Fibroblast of skin of scalp (primary cell): ENCODE results near the gene LSM3.

ENCODE experiments used
- DNase-seq: peaks from one replicate; pipeline ENCODE4 v3.0.0-alpha.2; 2013

The LSM3 gene

DNA sequence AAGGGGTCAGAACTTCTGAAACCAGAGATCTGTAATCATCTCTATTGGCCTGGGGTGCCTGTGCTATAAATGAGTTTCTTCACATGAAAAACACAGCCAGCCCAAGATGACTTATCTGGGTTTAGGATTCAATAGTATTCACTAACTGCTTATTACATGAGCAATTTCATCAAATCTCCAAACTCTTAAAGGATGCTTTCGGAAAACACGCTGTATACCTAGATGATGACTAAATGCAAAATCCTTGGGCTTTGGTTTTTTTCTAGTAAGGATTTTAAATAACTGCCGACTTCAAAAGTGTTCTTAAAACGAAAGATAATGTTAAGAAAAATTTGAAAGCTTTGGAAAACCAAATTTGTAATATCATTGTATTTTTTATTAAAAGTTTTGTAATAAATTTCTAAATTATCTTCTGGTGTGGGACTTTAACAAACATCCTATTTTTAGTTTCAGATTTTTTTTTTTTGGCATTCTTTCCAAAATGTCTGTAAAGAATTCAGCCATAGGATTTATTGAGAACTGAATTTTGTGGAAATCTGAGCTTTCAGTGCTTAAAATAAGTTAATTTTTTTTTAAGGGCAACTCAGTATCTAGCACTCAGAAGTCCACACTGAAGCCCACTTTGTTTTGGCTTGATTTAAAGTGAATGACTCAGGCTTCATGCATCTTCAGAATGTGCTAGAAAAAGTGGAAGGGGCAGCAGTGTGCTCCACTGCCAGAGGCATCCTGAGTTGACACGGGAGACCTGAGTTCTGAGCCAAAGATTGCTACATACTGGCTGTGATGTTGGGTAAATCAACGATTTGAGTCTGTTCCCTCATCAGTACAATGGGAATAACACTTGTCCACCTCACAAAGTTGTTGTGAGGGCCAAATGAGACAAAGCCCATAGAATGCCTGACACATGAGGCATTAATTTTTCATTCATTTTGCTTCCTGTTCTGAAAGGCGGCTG is 35.1 kb upstream of the LSM3 start:
- DNase-seq: peak; percentile 94

DNA sequence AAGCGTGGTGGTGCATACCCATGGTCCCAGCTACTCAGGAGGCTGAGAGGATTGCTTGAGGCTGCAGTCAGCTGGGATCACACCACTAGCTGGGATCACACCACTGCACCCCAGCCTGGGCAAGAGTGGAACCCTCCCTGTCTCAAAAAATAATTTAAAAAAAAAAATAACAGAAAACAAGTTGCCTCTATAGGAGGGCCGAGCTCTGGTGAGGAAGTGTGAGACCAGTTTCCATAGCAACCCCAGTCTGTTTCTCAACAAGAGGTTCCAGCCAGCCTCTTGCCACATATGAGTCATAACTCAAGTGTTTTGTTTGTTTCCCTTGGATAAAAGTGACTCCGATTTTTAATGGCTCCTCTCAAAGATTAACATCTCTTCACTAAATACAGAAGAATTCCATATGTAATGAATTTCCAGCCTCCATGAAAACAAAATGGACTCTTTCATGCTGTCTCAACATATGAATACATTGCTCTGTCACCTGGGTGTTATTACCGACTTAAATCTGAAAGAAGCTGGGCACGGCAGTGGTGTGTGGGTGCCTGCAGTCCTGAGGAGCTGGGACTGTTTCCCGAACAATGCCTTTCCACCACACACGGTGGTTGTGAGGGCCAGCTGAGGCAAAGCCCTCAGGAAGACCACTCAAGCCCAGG is 34.1 kb upstream of the LSM3 start:
- peak; percentile 98 for DNase-seq

DNA sequence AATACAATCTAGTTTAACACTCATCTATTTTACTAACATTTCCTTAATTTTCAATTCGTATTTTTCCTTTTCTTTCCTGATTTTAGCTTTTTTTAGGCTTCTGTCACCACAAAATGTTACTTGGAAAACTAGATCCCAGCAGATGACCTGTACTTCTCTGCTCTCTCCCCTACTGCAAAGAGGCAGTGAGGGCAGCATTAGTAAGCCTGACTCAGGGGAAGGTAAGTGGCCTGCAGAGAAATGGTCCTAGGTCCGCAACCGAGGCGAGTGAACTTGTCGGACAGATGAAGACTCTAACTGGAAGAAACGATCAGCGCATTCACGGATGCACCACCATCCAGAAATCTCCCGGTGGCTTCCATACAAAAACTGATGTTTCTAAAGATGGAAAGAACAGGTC is 33.4 kb upstream of the LSM3 start:
- DNase-seq: no peak

DNA sequence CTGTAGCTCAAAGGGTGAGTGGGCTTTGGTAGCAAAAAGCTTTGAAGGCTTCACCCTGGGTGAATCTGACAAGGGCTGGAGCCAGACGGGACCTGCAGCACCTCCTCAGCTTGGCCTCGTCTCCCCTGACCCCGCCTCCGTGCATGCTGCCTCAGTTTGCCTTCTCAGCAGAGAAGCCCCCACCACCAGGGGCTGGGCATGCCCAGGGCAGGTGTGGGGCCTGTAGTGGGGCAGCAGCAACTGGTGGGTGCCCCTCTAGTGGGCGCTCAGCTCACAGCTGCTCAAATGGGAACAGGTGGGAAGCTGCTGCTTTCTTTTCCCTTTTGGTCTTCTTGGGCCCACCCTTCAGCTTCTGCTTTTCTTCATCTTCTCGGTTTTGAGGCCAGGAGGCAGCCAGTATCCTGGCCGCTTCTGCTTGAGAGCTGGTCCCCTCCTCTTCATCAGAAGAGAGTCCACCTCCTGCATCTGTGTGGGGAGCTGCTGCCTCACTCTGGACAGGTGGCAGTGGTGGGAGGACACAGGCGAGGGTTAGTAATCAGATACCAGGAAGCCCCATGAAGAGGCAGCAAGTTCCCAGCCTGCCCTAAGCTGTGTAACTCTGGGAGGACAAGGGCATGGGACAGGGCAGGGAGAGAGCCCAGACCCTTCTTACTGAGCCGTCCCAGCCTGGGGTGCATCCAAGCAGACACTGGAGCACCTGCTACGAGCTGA is 32.8 kb upstream of the LSM3 start:
- DNase-seq: no peak

DNA sequence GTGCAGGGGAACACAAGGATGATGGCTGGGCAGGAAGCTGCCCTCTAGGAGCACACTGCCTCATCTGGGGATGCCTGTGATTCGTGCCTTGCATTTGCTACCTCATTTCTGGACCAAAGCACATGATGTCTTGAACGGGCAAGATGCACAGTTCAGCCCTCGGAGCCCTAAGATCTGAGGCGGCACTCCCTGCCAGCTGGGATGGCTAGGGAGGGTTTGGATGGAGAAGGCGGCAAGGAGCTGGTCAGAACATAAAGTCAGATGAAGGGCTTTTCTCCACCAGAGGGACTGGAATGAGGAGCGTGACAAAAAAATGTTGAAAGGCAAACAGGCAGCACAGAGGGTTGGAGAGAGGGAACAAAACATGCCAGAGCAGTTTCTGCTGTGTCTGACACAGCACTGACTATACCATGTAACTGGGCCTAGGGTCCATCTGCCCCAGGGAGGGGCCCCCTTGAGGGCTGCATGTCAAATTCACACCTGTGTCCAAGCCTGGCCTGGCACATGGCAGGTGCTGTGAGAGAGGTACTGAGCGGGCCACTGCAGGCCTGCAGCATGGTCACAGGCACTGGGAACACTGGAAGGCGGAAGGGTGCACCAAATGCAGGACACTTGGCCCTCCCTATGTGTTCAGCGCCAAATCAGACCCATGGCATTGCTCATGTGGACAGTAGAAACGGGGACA is 32.1 kb upstream of the LSM3 start:
- no peak for DNase-seq

DNA sequence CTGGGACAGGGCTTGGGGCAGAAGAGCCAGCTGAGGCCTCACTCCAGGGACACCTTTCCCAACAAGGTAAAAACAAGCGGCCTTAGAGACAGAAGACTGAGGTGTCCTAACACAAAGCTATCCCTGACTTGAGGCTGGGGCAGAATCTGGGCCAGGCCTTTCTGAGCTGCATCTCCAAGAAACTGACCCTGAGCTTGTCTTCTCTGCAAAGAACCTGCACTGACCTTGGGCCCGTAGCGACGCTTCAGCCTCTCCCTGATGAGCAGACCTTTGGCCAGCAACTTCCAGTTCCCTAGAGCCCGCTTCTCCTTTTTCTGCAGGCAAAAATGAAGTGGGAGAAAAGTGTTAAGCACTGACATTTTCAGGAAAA is 31.6 kb upstream of the LSM3 start:
- no peak for DNase-seq

DNA sequence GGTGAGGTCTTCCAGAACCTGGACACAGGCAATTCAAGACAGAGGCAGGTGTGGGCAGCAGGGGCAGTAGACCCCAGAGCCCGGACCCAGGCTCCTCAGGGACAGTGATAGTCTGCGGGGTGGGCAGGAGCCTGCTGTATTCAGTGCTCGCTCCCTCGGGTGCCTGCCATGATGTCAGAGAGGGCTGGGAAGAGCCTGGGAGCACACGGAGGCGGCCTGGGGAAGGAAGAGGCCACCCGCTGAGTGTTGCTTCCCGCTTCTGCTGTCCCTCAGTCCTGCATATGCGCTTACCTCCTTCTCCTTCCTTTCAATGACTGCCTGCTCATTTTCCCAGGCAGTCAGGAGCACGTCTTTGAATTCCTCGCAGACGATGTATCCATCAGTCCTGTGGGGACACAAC is 31.0 kb upstream of the LSM3 start:
- DNase-seq: no peak

DNA sequence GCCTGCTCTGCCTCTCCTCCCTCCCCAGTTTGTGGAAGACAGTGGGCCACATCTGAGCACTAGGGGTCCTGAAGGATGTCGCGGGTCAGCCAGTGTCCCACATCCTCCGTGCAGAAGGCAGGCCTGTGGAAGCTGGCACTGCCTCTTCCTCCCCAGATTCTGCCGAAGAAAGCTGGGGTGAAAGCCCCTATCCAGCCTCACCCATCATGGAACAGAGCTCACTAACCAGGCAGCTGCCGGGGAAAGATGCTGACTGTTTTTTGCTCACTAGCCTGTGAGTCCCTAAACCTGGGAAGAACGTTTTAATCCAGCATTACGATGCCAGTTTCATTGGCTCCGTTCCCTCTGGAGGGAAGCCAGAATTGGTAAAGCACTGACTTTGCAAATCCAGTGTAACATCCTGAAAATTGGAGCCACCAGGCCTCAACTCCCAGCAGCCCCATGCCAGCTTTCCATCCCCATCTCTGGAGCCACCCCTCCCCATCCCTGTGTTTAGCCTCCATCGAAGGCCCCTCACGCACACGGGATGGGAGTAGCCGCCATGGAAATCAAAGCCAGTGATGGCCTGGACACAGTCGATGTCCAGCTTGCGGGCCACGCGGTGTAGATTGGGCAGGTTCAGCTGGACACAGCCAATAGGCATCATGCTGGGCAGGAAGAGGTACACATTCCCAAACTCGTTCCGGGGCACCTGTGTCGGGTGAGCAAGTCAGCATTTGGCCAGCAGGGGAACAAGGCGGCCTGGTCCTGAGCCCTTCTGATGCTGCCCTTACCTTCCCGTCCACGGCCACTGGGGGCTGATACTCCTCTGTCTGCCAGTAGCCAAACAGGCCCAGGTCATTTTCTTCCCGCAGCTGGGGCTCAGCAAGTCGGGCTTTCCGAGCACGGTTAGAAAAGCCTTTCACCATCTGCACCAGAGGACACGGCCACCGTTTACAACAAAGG is 30.3 kb upstream of the LSM3 start:
- no peak for DNase-seq

DNA sequence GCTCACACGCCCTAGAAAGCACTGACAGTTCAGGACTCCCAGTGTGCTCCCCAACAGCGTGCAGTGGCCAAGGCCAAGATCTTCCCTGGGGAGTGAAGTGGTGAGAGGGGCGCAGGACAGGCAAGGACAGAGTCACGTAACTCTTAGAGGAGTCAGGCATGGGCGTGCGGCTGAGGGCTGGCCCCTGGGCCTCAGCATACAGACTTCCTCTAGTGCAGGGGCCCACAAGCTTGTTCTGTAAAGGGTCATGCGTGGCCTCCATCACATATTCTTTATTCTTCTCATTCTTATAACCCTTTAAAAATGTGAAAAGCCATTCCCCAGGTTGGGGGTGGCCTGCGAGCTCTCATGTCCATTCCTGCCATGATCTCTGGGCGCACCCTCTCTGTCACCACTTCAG is 28.5 kb upstream of the LSM3 start:
- no peak for DNase-seq

DNA sequence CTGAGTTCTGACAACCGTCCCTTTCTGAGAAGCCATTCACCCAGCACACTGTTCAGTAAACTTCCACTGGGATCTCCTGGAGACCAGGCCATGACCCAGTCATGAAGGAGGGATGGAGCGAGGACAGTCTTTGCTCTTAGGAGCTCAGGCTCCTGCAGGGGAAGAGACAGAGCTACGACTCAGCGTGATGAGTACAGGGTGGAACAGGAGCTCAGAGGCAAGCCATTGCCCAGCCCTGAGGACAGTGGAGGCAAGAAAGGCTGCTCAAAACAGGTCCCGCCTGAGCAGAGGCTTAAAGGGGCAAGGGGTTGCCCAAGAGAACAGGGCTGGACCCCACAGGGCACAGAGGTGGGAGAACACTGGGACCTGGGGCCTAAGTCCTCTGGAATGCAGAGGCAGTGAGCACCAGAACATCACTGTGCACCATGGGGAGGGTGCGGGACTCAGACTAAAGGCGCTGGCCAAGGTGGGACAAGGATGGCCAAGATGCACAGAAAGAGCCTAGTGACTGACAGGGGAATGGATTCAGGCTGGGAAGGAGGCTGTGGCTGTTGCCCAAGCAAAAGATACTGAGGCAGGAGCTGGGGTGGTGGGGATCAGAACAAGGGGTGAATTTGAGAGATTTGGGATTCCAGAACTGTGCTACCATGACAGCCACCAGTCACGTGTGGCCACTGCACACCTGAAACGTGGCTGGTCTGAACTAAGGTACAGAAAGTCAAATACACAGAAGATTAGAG is 28.0 kb upstream of the LSM3 start:
- no peak for DNase-seq

DNA sequence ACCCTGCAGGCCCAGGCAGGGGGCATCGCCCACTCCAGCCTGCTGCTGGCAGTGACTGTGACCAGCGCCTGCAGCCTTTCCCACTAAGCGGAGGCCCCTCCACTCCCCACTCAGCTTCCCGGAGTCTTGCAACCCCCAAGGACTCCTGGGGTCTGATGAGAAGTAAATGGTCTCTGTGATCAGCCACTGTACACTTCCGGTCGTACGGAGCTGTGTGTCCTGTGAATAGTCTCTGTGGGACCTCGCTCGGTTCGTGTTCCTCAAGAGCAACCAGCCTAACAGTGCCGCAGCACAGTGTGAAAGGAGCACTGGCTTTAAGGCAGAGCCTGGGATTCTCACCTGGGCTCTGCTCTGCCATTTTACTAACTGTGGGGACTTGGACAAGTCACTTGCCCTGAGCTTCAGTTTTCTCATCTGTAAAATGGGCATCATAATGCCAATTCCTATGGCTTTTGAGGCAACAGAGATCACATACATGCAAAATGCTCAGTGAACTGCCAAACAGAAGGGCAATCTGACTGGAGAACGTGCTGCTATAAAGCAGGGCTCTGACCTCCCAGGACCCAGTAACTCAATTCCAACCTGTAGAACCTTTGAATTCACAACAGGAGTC is 27.0 kb upstream of the LSM3 start:
- no peak for DNase-seq

DNA sequence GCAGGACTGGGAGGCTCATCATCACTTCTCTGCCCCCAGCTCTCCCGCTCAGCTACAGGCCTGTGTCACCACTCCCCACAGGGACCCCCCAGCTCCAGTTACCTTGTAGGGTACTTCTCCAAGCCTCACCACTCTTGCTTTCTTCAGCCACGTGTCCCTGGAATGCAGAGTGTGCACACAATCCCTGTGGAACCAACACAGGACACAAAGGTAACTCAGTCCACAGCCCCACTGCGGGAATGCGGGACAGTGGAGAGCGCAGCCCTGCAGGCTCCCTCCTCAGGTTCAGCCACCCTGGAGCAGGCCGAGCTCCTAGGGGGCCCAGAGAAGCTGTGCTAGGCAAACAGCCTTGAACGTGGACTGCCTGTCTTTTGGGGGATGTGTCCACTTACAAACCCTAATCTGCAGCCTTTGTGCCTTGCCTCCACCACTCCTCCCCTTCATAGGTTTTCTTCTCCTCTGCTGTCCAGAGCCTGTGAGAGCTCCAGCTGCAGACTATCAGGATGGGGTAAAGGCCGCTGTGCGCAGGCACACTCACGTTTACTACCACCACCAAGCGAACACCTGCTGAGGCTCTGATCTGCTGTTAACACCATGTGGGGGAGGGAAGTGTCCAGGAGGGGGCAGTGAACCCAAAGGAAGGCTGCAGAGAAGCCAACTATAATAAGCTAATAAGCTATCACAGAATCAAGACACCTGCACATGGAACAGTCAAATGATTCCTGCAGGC is 26.2 kb upstream of the LSM3 start:
- DNase-seq: no peak

DNA sequence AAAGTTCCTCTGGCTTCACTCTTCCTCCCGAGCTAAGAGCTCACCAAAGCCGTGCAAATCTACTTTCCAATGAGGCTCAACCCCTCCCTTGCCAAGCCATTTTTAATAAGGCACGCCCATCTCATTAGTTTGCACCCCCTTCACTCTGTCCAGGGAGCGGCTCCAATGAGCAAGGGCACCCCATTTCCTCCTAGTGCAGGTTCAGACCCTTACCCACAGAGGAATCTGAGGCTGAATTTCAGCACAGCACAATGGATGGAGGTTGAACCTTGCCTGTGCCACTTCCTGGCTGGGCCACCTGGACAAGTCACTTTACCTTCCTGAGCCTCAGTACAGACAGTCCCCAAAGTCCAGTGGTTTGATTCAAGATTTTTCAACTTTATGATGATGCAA is 25.7 kb upstream of the LSM3 start:
- no peak for DNase-seq

DNA sequence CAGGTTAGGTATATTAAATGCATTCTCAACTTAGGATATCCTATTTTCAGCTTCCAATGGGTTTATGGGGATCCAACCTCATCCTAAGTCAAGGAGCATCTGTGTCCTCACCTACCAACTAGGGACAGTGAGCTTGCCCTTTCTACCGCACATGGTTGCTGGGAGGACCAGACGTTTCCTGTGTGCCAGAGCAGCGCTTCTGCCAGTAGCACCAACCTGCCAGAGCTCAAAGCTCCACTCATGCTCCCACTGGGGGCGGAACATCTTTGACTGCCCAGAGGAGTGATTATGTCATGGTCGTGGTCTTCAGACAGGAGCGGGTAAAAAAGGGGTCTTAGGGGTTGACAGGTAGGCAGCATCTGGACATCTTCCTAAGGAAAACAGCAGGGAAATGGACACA is 25.0 kb upstream of the LSM3 start:
- DNase-seq: no peak

DNA sequence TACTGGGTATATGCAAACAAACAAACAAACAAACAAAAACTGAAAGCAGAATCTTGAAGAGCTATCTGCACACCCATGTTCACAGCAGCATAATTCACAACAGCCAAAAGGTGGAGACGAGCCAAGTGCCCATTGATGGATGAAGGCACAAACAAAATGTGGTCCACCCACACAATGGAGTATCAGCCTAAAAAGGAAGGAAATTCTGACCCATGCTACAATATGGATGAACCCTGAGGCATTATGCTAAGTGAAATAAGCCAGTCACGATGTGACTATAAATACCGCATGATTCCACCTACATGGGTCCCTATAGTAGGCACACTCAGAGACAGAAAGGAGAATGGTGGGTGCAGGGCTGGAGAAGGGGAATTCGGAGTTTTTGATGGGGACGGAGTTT is 24.3 kb upstream of the LSM3 start:
- DNase-seq: no peak

DNA sequence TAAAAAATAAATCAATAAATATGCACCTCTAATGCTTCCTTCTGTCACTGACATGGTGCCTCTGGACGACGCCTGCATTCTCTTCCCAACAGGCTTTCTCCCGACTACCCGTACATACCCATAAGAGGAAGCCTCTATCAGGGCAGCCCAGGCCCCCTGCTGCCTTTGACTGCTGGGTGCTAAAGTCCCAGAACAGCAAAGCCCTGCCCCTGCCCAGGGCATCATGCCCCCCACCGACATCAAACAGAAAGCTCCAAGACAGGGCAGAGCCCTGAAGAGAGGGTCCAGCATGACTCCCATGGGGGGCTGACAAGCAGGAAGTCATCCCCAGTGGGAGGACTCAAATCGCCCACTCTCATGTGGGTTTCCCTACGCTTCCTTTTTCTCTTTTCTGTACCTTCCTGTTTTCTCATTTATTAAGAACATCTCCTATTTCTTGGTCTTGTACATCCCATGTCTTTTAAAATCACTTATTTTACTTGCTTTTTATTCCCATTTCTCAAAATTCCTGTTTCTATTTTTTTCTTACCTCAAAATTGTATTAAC is 23.6 kb upstream of the LSM3 start:
- DNase-seq: no peak

DNA sequence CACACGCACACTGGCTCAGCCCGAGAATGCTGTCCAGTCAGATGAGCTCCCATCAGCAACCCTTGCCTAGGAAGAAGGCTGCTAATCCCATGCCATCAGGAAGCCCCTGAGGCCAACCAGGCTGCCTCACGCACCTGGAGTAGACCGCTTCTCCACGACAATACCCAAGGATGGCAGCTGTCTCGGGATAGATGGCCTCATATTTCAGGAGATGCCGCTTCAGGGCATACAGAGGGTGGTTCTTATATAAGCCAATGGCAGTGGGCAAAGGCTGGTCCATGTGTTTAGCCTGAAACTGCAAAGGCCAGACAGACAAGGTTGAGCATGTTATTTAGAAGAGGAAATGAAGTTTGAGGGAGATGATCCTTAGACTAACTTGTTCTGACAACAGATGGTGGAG is 22.4 kb upstream of the LSM3 start:
- no peak for DNase-seq

DNA sequence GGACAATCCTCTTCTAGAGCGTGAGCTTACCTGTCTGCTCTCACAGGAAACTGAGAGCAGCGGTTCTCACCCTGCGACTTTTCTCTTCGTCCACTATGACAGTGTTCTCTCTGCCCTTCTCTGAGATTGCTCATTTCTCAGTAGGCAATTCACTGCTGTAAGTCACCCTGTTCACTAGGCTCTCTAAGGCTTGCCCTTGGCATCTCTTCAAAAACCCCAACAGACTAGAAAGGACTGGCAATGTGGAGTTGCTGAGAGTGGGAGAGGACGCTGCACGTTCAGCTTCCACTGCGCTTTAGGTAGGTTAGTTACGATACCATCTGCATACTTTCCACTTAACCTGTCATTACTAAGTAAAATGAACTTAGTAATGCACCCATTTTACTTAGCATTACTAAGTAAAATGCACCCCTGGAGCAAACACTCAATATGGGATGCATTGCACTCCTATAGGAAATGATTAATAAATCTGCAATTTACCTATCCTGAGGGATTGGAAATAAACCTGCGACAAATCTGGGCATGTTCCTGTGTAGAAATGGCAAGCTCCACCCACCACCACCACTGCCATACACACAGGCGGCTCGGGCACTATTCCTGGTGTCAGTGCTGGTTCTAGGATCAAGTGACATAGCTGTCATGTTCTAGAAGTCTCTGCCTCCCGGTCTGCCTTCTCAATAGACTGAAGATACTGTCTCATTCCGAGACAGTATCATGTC is 21.6 kb upstream of the LSM3 start:
- no peak for DNase-seq

DNA sequence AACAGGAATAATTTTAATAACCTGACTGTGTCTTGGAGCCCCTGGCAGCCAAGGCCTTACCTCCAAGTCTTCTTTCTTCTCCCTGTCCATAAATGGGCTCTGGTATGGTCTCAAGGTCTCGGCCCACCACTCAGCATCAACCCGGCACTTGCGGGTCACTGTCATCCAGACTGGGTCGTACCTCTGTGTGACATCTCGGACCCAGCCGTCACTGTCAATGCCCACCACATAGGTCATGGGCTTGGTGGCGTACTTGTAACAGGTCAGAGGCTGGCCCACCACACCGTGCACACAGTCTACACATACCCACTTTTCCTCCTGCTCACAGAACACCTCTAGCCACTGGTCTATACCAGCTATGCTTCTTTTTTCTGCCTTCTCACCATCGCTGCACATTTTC is 20.7 kb upstream of the LSM3 start:
- DNase-seq: no peak
